Gastroesophageal sphincter (tissue), 3 donors: Measurements from ENCODE around the gene ZBTB7C.

Experiments used
- CTCF ChIP-seq, 4 experiments: fragments of 200-600 bp in 2 of 4; fragments of 450-650 bp in 2 of 4; sonication (generic) in 1 of 4; IDR thresholded peaks; one replicate each; pipeline ENCODE4 v1.5.1; 2017 to 2019; ENCODE audit warnings: antibody characterized with exemption in 4 of 4, mild to moderate bottlenecking in 2 of 4, moderate library complexity in 2 of 4
- POLR2A ChIP-seq, 2 donors: fragments of 450-650 bp; IDR thresholded peaks; one replicate each; pipeline ENCODE4 v1.6.1; 2017; ENCODE audit warnings: antibody characterized with exemption in 2 of 2, mild to moderate bottlenecking in 2 of 2, moderate library complexity in 1 of 2
- POLR2AphosphoS5 ChIP-seq: sonication (generic); formaldehyde crosslinking; IDR thresholded peaks from one replicate; pipeline ENCODE4 v1.6.1; 2017; ENCODE audit warnings: antibody characterized with exemption

- TF ChIP-seq CTCF (IDR thresholded peaks at IDR 0.05) (no peak), POLR2AphosphoS5 (no peak), POLR2A (IDR thresholded peaks at IDR 0.05) (no peak)
Observed at GRCh38 chr18:48356909-48357631, 52.1 kb downstream of the ZBTB7C start.
